Ovary (tissue), 10 donors: ENCODE measurements around the gene PDF. TPM values are rescaled to one million over a fixed set of nuclear protein-coding genes. Genes with fewer than 3 reads are reported as not detected.
A peak's percentile ranks its signal among the peaks of the same experiment; 100 is the strongest.

Source experiments
- DNase-seq, 5 donors: peaks; one replicate each; pipeline ENCODE4 v3.0.0-alpha.2; 2019 to 2020
- H3K27ac ChIP-seq, 2 donors: fragments of 200-600 bp; one replicate each; pipeline versions ENCODE4 v1.5.1 to v1.8.0; 2019 to 2022
- H3K27me3 ChIP-seq: fragments of 200-600 bp; one replicate; pipeline ENCODE4 v1.8.0; 2022
- H3K36me3 ChIP-seq: fragments of 200-600 bp; sonication (generic); one replicate; pipeline ENCODE4 v1.5.1; 2019
- H3K4me1 ChIP-seq: one replicate; pipeline ENCODE4 v1.8.1; 2013; ENCODE audit warnings: mild to moderate bottlenecking, moderate library complexity; ENCODE audit not compliant: insufficient read depth
- H3K4me3 ChIP-seq: fragments of 200-600 bp; sonication (generic); one replicate; pipeline ENCODE4 v1.5.1; 2017
- H3K9me3 ChIP-seq, 2 donors: fragments of 200-600 bp in 1 of 2; sonication (generic) in 1 of 2; one replicate each; pipeline versions ENCODE4 v1.5.1 to v1.8.1; 2013 to 2019; ENCODE audit warnings: mild to moderate bottlenecking in 1 of 2, moderate library complexity in 1 of 2
- EP300 ChIP-seq: sonication (generic); formaldehyde crosslinking; IDR thresholded peaks from one replicate; pipeline ENCODE4 v1.6.1; 2017; ENCODE audit warnings: antibody characterized with exemption
- POLR2A ChIP-seq: fragments of 450-650 bp; IDR thresholded peaks from one replicate; pipeline ENCODE4 v1.6.1; 2017; ENCODE audit warnings: antibody characterized with exemption, mild to moderate bottlenecking, moderate library complexity
- WGBS, 3 donors: extraction: QIAGEN DNeasy Blood & Tissue Kit in 1 of 3; methylation state at CpG; one replicate each; pipeline versions ENCODE4 v1.1.5 to v1.1.7; 2013 to 2017; 5-methylcytosine and 5-hydroxymethylcytosine counted together
- intact Hi-C, 4 donors: fragments of 100-400 bp; cut with DNase I; formaldehyde crosslinking; loops; one replicate each; pipeline versions ENCODE4 v1.11.0 to v1.15.1; 2022 to 2023
- long read RNA-seq, 3 donors: library from polyadenylated mRNA in 2 of 3; unstranded in 2 of 3; transcript quantifications; one replicate each; pipeline ENCODE4 v2.0.0 and lab custom pipeline, GENCODE V29; 2021 to 2026
- polyA plus RNA-seq, 2 donors: library from polyadenylated mRNA; stranded (reverse); fragments of 200-250 nt in 1 of 2; fragments of 350-450 nt in 1 of 2; fragmentation: Illumina TruSeq in 1 of 2; extraction: RNeasy Lipid Tissue Mini Kit (QIAGEN cat#74804) in 1 of 2; gene quantifications; one replicate each; pipeline ENCODE4 v1.2.3, GENCODE V29; 2013 to 2014
- total RNA-seq, 7 donors: library from RNA; depleted of rRNA in 2 of 7; stranded (reverse); fragments of >200 nt in 2 of 7; fragmentation: NEBNext Ultra II Directional in 3 of 7; extraction: Animal tissue kit (Norgen Biotek cat#: 25700) in 3 of 7; gene quantifications; one replicate each; pipeline versions ENCODE4 v1.1.0 to v1.2.4, GENCODE V29; 2016 to 2023
- TF ChIP-seq, protein P1 (sequence below), 3 donors: fragments of 450-650 bp in 2 of 3; fragments of 200-600 bp in 1 of 3; IDR thresholded peaks; one replicate each; pipeline versions ENCODE4 v1.5.1 to v1.8.0; 2016 to 2022; ENCODE audit warnings: antibody characterized with exemption in 3 of 3, mild to moderate bottlenecking in 1 of 3
- donor health status: DM: no; HTN: no; CAD: no; lungs with moderate emphysema.
- donor health status: DM: no; HTN: no; CAD: no.
- donor health status: Bipolar disorder and iron deficiency.
- donor health status: DM: yes; HTN: yes; CAD: no.
- donor health status: DM: no; HTN: no; CAD: no.
- donor health status: DM: yes; HTN: yes; CAD: no.

PDF gene, protein sequence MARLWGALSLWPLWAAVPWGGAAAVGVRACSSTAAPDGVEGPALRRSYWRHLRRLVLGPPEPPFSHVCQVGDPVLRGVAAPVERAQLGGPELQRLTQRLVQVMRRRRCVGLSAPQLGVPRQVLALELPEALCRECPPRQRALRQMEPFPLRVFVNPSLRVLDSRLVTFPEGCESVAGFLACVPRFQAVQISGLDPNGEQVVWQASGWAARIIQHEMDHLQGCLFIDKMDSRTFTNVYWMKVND
- 10 to 100 TPM in 4 of 7 donors, 1 to 10 TPM in 3; 6.5 to 14.3 (median 11.4) TPM for total RNA-seq
- 1 to 10 TPM in 1 of 2 donors, not detected in 1; 2.4 TPM for polyA plus RNA-seq
- long read RNA-seq, donor 1, partial matches to known transcripts: 0 of 1 reads
- long read RNA-seq, donor 1, other reads (novel, unspliced or antisense): 0 of 1 reads
- long read RNA-seq, donor 2, partial matches to known transcripts: 0 of 4 reads
- long read RNA-seq, donor 2, other reads (novel, unspliced or antisense): 0 of 4 reads
- long read RNA-seq, donor 3, transcript PDF-201 (2 exons, 1,158 nt): major isoform, 8 of 8 reads
- long read RNA-seq, donor 3, partial matches to known transcripts: 0 of 8 reads
- long read RNA-seq, donor 3, other reads (novel, unspliced or antisense): 0 of 8 reads

DNA sequence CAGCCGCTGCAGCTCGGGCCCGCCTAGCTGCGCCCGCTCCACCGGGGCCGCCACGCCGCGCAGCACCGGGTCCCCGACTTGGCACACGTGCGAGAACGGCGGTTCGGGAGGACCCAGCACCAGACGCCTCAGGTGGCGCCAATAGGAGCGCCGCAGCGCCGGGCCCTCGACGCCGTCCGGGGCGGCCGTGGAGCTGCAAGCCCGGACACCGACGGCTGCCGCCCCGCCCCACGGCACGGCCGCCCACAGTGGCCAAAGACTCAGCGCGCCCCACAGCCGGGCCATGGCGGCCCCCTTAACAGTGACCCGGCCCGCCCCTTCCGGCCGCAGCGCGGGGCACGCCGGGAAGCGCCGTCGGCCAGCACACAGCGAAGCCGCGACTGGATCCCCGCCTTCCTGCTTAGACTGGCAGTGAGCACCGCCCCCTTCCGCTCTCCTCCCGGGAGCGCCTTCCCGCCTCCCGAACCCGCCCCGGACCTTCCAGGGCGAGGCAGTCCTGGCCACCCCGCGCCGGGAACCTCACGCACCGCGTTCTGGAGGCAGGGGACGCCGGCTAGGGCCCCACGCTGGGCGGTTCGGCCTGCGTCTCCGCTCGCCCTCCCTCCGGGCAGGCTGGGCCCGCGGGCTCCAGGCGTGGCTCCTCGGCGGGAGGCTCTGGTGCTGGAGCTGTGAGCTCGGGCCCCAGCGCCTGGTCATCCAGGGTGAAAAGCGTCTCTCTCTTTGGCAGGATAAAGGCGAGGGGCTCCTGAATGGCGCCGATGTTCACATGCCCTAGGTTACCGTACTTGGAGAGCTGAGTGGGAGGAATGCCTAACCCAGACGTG lies at the start of gene PDF:
Gene PDF (minus strand): TSS at position 303 of the 824 bp plus-strand sequence. CDS start 18 bp downstream, at position 285.
- TF ChIP-seq EP300: no peak
- TF ChIP-seq POLR2A: peak; percentile 38
- TF ChIP-seq, protein P1, sequence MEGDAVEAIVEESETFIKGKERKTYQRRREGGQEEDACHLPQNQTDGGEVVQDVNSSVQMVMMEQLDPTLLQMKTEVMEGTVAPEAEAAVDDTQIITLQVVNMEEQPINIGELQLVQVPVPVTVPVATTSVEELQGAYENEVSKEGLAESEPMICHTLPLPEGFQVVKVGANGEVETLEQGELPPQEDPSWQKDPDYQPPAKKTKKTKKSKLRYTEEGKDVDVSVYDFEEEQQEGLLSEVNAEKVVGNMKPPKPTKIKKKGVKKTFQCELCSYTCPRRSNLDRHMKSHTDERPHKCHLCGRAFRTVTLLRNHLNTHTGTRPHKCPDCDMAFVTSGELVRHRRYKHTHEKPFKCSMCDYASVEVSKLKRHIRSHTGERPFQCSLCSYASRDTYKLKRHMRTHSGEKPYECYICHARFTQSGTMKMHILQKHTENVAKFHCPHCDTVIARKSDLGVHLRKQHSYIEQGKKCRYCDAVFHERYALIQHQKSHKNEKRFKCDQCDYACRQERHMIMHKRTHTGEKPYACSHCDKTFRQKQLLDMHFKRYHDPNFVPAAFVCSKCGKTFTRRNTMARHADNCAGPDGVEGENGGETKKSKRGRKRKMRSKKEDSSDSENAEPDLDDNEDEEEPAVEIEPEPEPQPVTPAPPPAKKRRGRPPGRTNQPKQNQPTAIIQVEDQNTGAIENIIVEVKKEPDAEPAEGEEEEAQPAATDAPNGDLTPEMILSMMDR (IDR thresholded peaks at IDR 0.05): peak in 2 of 3 donors; percentile 6 to 34
- 0 to 1% (median 1%) methylated on average over 55 to 93 of the region's 93 CpGs for WGBS, 3 donors
- Histone ChIP-seq H3K4me3 (peak within 1 kb of the TSS; percentile 91), H3K9me3 (no peaks in the 10 kb centered on the region), H3K4me1 (peaks cover 3% of the 10 kb centered on the region), H3K36me3 (no peaks in the 10 kb centered on the region), H3K27me3 (no peaks in the 10 kb centered on the region), H3K27ac (peak within 1 kb of the TSS; percentile 52 to 80)
- intact Hi-C loops: no loop called here
- peak; percentile 91 to 95 (median 92) for DNase-seq

DNA sequence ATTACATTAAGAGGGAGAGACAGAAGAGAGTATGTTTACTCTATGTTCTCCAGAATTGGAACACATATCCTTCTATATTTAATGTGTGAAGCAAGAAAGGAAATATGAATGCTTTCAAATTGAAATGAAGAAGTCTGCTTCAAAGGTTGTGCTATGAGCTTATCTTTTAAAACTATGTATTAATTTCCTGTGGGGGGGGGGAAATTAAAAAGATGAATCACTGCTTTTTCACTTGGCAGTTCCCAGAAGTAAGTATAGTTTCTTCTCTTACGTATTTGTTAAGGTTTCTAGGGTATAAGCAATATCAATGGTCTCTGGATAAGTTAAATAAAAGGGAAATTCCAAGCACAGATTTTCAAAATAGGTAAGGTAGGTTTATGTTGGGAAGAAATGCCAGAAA lies 48.4 kb upstream of the PDF start:
- intact Hi-C loops: no loop called here
- no peaks in the 10 kb centered on the region for H3K36me3 ChIP-seq
- no peaks in the 10 kb centered on the region for H3K27me3 ChIP-seq
- 66 to 77% (median 68%) methylated on average over 1 of the region's 1 CpG for WGBS, 3 donors
- H3K9me3 ChIP-seq: no peaks in the 10 kb centered on the region
- H3K4me3 ChIP-seq: no peak overlapping the region
- TF ChIP-seq POLR2A (no peak), EP300 (no peak)
- TF ChIP-seq, protein P1 (IDR thresholded peaks at IDR 0.05): no peak
- H3K27ac ChIP-seq: no peak overlapping the region
- no peak for DNase-seq
- no peaks in the 10 kb centered on the region for H3K4me1 ChIP-seq

DNA sequence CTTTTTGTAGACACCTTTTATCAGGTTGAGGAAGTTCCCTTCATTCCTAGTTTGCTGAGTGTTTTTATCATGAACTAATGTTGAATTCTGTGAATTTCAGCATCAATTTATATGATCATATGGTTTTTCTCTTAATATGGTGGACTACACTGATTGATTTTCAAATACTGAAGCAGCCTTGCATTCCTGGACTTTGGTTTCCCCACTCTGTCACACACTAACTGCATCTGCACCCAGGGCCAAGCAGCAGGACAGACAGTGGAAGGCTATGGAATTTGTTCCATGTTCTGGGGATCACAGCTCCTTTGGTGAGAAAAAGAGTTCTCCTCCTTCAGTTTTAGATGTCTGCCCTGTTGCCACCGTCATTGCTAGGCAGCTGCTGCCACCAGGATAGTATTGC lies 47.6 kb upstream of the PDF start:
- 84 to 94% (median 92%) methylated on average over 1 of the region's 1 CpG for WGBS, 3 donors
- intact Hi-C loops: no loop called here

More for the DNA sequence above, 47.6 kb upstream of the PDF start:
- H3K27ac ChIP-seq: no peak overlapping the region
- no peaks in the 10 kb centered on the region for H3K27me3 ChIP-seq
- no peaks in the 10 kb centered on the region for H3K36me3 ChIP-seq
- H3K4me1 ChIP-seq: no peaks in the 10 kb centered on the region
- no peaks in the 10 kb centered on the region for H3K9me3 ChIP-seq
- TF ChIP-seq, protein P1 (IDR thresholded peaks at IDR 0.05): no peak
- TF ChIP-seq EP300: no peak
- no peak for TF ChIP-seq POLR2A
- DNase-seq: no peak
- H3K4me3 ChIP-seq: no peak overlapping the region
